Dendritic cell treated with granulocyte-macrophage colony-stimulating factor and Interleukin-4, amounts not matched to agents 40 ng/mL and 50 ng/mL, for 4 days (primary cell): ENCODE data around the gene RPRM.
"Not testable (repeated sequence)": the region's sequence is repeated elsewhere in the genome, so short reads cannot be mapped to it uniquely, and the experiment has no call there.

ENCODE experiments used
- H3K27ac Mint-ChIP-seq: one replicate; pipeline ENCODE4 v1.8.0; 2022; ENCODE audit warnings: mild to moderate bottlenecking, mixed read lengths
- H3K27me3 Mint-ChIP-seq: one replicate; pipeline ENCODE4 v1.8.0; 2022; ENCODE audit warnings: mild to moderate bottlenecking, mixed read lengths
- H3K36me3 Mint-ChIP-seq: one replicate; pipeline ENCODE4 v1.8.0; 2022; ENCODE audit warnings: low read depth, mixed read lengths
- H3K4me1 Mint-ChIP-seq: one replicate; pipeline ENCODE4 v1.8.0; 2022; ENCODE audit warnings: low read depth, mixed read lengths
- H3K4me3 Mint-ChIP-seq: one replicate; pipeline ENCODE4 v1.8.0; 2022; ENCODE audit warnings: mild to moderate bottlenecking, moderate library complexity, mixed read lengths
- H3K9me3 Mint-ChIP-seq: one replicate; pipeline ENCODE4 v1.8.0; 2022; ENCODE audit warnings: mixed read lengths
- intact Hi-C: fragments of 100-400 bp; cut with micrococcal nuclease; formaldehyde crosslinking; loops from one replicate; pipeline ENCODE4 v1.15.0; 2022

Gene RPRM

DNA sequence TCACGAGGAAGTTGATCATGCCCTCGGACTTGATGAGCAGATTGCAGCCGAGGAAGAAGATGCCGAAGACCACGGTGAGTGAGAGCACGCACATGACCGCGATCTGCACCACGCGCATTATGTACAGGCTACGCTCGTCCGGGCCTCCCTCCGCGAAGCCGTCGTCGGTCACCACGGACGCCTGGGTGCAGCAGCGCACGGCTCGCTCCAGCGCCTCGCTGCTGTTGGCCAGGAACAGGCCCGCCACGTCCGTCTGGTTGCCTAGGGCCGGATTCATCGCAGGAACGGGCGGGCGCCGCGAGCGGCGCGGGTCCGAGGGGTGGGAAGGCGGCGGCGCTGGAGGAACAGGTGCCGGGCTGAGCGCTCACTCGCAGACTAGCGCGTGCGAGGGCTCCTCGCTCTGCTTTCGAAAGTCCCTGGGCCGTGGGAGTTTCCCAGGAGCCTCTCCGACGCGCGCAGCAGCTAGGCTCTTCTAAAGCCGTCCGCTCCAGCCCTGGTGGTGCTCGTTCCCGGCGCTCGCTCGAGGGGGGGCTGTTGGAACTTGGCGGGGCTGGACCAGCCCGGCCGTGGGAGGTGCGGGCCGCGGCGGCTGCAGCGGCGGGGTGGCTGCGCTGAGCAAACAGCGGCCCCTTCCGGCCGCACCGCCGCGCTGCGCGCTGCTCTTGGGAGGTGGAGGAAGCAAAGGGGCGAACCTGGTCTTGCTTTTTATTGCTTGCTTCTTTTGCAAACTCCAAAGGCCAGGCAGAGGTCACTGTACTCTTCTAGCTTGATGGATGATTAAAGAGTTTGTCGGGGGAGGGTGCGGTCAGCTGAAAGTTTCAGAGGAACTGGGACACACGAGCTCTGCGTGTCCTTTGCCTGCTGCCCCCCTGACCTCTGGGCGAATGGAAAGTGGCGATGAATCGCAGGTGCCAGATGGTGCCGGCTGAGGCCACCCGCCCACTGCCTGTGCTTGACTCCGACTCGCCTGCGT, at the start of gene RPRM:
RPRM (minus strand) TSS at position 474 of the 973 bp plus-strand sequence; CDS start at position 277, 197 bp downstream.
- H3K27ac Mint-ChIP-seq = no peak within 1 kb of the TSS
- peak within 1 kb of the TSS; percentile 78 for H3K4me3 Mint-ChIP-seq
- peaks cover 17% of the 10 kb centered on the region for H3K4me1 Mint-ChIP-seq
- H3K9me3 Mint-ChIP-seq = no peaks in the 10 kb centered on the region
- H3K27me3 Mint-ChIP-seq = peaks cover 58% of the 10 kb centered on the region
- intact Hi-C loops = loop anchor here (5.0 kb wide), 1 partner anchor 616 kb away; no protein-coding TSS in a partner anchor
- H3K36me3 Mint-ChIP-seq = no peaks in the 10 kb centered on the region

DNA sequence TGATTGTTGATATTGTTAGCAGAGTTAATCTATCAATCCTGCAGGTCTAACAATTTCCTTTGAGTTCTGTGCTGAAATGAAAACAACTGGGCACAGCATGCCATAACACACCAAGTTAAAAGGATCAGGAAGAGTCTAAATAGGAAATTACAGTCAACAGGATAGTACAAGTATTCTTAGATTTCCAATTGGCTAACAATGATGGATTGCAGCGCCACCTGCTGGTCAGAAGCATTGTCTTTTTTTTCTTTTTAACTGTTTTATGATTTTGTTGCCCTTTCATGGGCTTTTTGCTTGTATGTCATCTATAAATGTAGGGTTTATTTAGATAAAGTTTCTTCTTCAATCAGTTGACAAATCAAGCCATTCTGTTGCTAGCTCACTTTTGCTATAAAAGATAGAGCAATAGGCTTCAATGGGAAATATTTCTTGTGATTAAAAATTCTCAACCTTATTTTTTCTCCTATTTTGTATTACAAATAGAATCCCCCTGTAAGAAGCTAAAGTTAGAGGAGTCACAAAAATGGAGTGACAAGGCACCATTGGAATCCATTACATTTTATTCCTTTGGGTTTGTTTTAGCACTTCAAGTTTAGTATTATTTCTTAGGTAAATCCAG, 40.8 kb upstream of the RPRM start:
- no peaks in the 10 kb centered on the region for H3K9me3 Mint-ChIP-seq
- H3K27me3 Mint-ChIP-seq = no peaks in the 10 kb centered on the region
- no peak overlapping the region for H3K27ac Mint-ChIP-seq
- intact Hi-C loops = loop anchor here (5.0 kb wide), 1 partner anchor 657 kb away; no protein-coding TSS in a partner anchor
- H3K4me1 Mint-ChIP-seq = no peaks in the 10 kb centered on the region
- H3K36me3 Mint-ChIP-seq = no peaks in the 10 kb centered on the region
- no peak overlapping the region for H3K4me3 Mint-ChIP-seq

DNA sequence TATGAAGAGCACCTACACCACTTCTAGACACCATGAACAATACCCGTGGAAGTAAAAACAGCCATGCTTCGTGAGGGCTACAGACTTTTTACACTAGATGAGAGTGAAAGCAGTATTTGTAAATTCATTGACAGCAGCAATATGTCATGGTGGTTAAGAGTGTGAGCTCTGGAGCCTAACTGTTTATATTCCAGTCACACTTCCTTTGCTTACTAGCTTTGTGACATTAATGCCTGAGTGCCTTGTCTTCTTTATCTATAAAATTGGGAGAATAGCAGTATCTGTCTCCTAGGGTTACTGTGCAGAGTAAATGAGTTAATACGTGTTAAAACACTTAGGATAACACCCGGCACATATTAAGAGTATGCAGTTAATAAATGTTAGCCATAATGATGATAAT, 33.8 kb upstream of the RPRM start:
- no peaks in the 10 kb centered on the region for H3K27me3 Mint-ChIP-seq
- intact Hi-C loops = no loop called here
- H3K4me1 Mint-ChIP-seq = no peaks in the 10 kb centered on the region

DNA sequence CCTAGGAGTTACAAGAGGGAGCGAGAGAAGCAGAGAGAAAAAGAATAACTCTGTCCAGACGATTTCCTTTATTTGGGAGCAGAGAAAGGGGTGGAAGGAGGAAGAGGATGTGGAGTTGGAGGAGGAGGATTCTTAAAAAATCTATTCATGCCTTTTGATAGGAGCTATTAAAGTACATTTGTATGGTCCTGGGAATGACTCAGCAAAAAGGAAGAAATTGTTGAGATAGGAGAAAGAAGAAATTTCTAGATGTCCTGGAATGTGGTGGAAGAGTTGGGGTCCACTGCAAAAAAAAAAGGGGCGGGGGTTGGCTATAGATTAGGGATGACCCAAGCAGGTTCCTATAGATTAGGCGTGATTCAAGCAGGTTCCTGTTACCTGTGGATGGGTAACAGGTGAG, 32.4 kb upstream of the RPRM start:
- no peak overlapping the region for H3K27ac Mint-ChIP-seq

More for the DNA sequence above, 33.8 kb upstream of the RPRM start:
- peaks cover 19% of the 10 kb centered on the region for H3K9me3 Mint-ChIP-seq
- H3K27ac Mint-ChIP-seq = no peak overlapping the region
- H3K36me3 Mint-ChIP-seq = no peaks in the 10 kb centered on the region
- H3K4me3 Mint-ChIP-seq = no peak overlapping the region

DNA sequence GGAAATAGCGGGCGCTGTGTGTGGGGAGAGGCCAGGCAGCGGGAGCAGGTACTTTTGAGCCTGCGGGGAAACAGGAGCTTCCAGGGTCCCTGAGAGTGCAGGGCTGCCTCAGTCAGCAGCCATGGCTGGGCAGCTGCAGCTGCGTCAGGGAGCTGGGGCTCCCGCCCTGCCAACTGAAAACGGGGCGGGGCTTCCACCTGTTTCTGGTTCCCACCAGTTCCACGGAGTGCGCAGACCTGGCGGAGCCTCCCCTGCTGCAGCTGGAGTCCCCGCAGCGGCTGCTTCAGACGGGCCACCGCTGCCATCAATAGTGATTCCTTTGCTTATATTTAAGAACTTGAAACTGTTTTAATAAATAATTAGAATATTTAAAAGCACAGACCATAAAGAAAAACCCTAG, 30.6 kb upstream of the RPRM start:
- no peaks in the 10 kb centered on the region for H3K27me3 Mint-ChIP-seq
- no peak overlapping the region for H3K27ac Mint-ChIP-seq
- no peaks in the 10 kb centered on the region for H3K4me1 Mint-ChIP-seq
- peaks cover 26% of the 10 kb centered on the region for H3K9me3 Mint-ChIP-seq
- no peaks in the 10 kb centered on the region for H3K36me3 Mint-ChIP-seq
- intact Hi-C loops = no loop called here
- no peak overlapping the region for H3K4me3 Mint-ChIP-seq

More for the DNA sequence above, 32.4 kb upstream of the RPRM start:
- intact Hi-C loops = no loop called here
- Mint-ChIP-seq H3K36me3 (no peaks in the 10 kb centered on the region), H3K4me3 (no peak overlapping the region), H3K27me3 (no peaks in the 10 kb centered on the region), H3K9me3 (peaks cover 26% of the 10 kb centered on the region), H3K4me1 (no peaks in the 10 kb centered on the region)

DNA sequence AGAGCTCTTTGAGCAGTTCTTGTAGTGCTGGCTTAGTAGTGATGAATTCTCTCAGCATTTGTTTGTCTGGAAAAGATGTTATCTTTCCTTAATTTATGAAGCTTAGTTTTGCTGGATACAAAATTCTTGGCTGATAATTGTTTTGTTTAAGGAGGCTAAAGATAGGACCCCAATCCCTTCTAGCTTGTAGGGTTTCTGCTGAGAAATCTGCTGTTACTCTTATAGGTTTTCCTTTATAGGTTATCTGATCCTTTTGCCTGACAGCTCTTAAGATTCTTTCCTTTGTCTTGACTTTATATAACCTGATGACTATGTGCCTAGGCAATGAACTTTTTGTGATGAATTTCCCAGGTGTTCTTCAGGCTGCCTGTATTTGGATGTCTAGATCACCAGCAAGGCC, 27.9 kb upstream of the RPRM start:
- H3K27me3 Mint-ChIP-seq, H3K36me3 Mint-ChIP-seq, H3K4me1 Mint-ChIP-seq, H3K4me3 Mint-ChIP-seq, intact Hi-C loops, H3K27ac Mint-ChIP-seq: not testable (repeated sequence)
- peaks cover 26% of the 10 kb centered on the region for H3K9me3 Mint-ChIP-seq

DNA sequence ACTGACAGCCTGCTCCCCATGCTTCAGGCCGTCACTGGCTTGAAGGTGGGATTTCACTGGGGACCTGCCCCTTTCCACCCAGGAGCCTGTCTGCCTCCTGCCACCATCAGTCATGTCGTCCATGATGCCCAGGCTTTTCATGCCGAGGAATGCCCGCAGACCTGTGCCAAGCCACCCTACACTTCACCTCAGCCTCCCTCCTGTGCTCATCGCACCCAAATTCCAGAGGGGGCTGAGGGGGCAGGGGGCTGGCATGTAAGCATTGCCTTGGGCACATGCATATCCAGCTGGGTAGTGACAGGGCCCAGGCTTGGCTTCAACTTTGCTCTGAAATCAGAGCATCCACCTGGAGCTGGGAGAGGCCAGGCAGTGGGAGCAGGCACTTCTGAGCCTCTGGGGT, 20.9 kb upstream of the RPRM start:
- no peaks in the 10 kb centered on the region for H3K36me3 Mint-ChIP-seq
- no peaks in the 10 kb centered on the region for H3K27me3 Mint-ChIP-seq
- intact Hi-C loops = no loop called here
- no peaks in the 10 kb centered on the region for H3K4me1 Mint-ChIP-seq
- H3K9me3 Mint-ChIP-seq = no peaks in the 10 kb centered on the region
- H3K4me3 Mint-ChIP-seq = no peak overlapping the region
- H3K27ac Mint-ChIP-seq = no peak overlapping the region

DNA sequence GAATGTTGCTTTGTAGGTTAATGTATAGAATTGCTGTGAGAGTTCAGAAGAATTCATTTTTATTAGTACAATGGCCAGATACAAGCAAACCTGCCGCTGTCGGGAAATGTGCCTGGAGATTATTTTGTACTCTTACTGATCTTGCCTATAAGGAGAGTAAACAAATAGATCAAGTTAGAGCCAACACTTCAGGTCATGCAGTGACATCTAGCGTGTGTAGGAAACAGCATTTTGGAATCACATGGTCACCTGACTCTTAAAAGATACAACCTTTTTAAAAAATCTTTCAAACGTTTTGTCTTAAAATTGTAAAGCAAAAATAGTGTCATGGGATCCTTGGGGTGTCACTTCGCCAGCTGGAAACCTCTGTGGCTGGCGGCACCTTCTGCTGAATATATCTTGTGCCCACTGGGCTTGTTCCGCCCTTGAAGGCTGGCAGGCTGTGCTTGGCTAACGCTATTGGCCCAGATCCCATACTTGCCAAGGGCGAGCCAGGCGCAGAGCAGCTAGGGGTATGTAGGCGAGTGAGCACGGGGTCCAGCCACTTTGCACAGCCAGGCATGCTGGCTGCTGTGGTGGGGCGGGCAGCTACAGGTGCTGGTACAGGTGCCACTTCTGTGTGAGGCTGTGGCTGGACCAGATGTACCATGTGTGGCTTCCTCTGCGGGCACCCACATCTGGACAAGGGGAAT, 19.5 kb upstream of the RPRM start:
- intact Hi-C loops = no loop called here
- Mint-ChIP-seq H3K36me3 (no peaks in the 10 kb centered on the region), H3K27ac (no peak overlapping the region), H3K9me3 (no peaks in the 10 kb centered on the region), H3K4me3 (no peak overlapping the region), H3K4me1 (no peaks in the 10 kb centered on the region), H3K27me3 (no peaks in the 10 kb centered on the region)

DNA sequence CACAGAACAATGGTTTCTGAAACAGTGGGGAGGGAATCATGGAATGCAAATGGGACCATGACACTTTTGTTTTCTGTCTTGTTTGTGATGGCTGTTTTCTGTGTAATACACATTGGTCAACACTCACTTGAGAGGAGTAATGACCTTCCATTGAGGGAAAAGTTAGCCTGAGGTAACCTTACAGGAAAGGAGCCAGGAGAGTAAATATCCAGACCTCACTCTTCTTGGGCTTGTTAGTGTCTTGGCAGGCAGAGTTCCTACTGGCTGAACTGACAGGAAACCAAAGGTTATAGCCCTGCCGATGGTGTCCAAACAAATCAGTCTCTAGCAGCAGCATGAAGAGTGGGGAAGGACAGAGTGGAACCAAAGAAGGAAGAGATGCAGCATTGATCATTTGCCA, 17.2 kb upstream of the RPRM start:
- intact Hi-C loops = no loop called here
- H3K9me3 Mint-ChIP-seq = no peaks in the 10 kb centered on the region
- no peaks in the 10 kb centered on the region for H3K36me3 Mint-ChIP-seq
- no peak overlapping the region for H3K27ac Mint-ChIP-seq
- H3K4me3 Mint-ChIP-seq = no peak overlapping the region
- no peaks in the 10 kb centered on the region for H3K4me1 Mint-ChIP-seq
- peaks cover 2% of the 10 kb centered on the region for H3K27me3 Mint-ChIP-seq

DNA sequence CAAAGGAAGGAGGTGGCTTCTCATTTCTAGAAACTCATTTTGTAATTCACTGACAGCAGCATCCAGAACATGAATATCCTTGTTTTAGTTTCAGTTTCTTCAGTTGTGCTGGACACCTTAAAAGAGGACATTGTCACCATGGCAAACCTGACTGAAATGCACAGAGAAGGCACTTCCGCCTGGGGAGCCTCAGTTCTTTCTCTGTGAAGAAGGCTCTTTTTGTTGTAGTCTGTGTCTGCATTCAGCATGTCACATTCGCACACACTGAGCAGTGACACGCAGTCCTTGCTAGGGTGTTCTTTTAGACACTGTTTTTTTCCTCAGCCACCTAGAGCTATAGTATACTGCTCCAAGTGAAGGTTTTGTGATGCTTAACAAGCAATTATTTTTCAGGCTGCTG, 9.5 kb upstream of the RPRM start:
- intact Hi-C loops = no loop called here
- H3K27me3 Mint-ChIP-seq = peaks cover 2% of the 10 kb centered on the region
- no peaks in the 10 kb centered on the region for H3K9me3 Mint-ChIP-seq
- H3K36me3 Mint-ChIP-seq = no peaks in the 10 kb centered on the region
- H3K4me3 Mint-ChIP-seq = no peak overlapping the region
- H3K27ac Mint-ChIP-seq = no peak overlapping the region
- no peaks in the 10 kb centered on the region for H3K4me1 Mint-ChIP-seq

DNA sequence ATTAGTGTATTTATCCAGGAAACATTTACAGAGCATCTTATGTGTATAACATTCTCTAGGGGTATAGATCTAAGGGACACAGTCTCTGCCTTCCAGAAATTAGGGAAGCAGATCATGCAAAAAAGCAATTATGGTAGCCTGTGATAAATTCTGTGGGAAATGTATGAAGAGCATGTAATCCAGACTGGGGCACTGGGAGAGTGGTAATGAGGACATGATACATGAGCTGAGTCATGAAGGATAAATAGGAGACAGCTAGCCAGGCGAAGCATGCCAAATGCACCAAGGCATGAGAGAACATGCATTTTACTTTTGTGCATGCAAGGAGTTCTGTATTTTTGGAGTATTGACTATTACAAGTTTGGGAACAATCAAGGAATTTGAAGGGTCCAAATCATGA, 8.9 kb upstream of the RPRM start:
- no peak overlapping the region for H3K4me3 Mint-ChIP-seq
- peaks cover 2% of the 10 kb centered on the region for H3K27me3 Mint-ChIP-seq
- H3K27ac Mint-ChIP-seq = no peak overlapping the region
- intact Hi-C loops = no loop called here
- no peaks in the 10 kb centered on the region for H3K9me3 Mint-ChIP-seq
- no peaks in the 10 kb centered on the region for H3K36me3 Mint-ChIP-seq
- H3K4me1 Mint-ChIP-seq = no peaks in the 10 kb centered on the region

DNA sequence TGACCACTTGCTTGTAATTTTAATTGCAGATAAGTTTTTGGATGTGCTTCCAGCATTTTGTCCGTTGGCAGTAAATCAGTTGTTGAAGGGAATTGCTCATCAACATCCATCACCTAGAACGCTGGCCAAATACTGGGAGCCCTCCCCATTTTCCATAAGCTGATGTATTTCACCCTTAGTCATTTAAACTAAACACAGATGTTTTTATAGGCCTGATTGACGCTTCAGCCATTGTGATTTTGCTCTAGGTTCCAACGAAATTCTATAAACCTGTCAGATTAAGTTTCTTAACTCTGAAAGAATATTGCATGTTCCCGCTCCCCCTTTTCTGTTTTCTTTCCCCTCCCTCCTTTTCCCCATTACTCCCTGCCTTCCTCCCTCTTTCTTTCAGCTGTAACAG, 1.0 kb upstream of the RPRM start:
- Mint-ChIP-seq H3K27me3 (peaks cover 58% of the 10 kb centered on the region), H3K4me1 (peaks cover 17% of the 10 kb centered on the region), H3K36me3 (no peaks in the 10 kb centered on the region), H3K9me3 (no peaks in the 10 kb centered on the region), H3K27ac (no peak overlapping the region), H3K4me3 (no peak overlapping the region)
- intact Hi-C loops = loop anchor here (5.0 kb wide), 1 partner anchor 617 kb away; no protein-coding TSS in a partner anchor

DNA sequence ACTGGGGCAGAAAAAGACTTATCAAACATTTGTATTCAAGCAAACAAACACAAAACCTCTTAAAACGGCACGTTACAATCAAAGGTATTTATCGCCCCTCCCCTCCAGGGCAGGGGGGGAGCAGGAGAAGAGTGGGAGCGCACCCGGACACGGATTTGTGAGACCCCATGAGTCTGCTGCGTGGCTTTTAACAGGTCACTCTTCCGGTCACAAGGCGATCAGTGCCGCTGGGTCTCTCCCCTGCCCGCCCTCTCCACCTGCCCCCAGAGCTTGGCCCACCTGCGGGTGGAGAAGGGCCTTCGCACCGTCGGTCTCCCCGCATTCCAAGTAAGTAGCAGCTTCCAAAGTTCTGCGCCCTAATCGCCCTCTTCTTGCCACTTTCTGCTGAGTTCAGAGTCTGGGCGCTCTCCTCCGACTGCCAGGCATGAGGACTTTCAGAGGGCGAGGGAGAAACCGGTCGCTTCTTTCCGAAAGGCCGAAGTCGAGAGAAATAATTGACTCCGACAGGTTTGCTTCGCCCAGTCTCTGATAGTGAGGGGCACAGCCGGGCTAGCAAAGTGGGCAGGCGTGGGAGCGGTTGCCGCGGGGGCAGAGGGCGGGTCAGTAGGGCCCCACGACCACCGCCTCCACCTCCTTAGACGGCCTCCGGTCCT, 800 bp downstream of the RPRM start:
- intact Hi-C loops = loop anchor here (5.0 kb wide), 1 partner anchor 615 kb away; no protein-coding TSS in a partner anchor
- peaks cover 17% of the 10 kb centered on the region for H3K4me1 Mint-ChIP-seq
- no peaks in the 10 kb centered on the region for H3K9me3 Mint-ChIP-seq
- peaks cover 58% of the 10 kb centered on the region for H3K27me3 Mint-ChIP-seq
- no peaks in the 10 kb centered on the region for H3K36me3 Mint-ChIP-seq
- peak overlapping the region; percentile 78 for H3K4me3 Mint-ChIP-seq
- H3K27ac Mint-ChIP-seq = no peak overlapping the region
